ENCODE measurements around the gene SPOP.

SPOP gene

DNA sequence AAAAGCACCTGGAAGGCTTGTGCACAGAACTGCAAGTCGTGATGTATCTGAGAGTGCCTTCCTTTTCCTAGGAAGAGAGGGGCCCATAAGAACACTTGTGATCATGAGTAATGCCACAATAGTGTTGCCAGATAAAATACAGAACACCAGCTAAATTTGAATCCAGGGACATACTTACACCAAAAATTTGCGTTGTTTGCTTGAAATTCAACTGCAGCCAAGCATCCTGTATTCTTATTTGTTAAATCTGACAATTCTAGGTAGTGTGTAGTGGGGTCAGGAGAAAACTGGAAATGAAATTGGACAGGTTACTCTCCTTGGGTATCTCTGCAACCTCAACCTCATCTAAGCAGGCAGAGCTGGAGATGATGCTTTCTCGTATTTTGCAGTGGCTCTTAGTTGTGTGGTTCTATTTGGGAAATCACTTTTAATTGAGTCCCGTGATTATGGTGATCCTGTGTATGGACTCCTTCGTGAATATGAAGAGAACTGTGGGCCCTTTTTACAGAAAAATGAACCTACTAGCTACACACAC is 17.9 kb upstream of the SPOP start:
- no peak overlapping the region for H3K4me3 ChIP-seq (ENCODE audit: low read depth, low read length)
- TF ChIP-seq, protein P1, sequence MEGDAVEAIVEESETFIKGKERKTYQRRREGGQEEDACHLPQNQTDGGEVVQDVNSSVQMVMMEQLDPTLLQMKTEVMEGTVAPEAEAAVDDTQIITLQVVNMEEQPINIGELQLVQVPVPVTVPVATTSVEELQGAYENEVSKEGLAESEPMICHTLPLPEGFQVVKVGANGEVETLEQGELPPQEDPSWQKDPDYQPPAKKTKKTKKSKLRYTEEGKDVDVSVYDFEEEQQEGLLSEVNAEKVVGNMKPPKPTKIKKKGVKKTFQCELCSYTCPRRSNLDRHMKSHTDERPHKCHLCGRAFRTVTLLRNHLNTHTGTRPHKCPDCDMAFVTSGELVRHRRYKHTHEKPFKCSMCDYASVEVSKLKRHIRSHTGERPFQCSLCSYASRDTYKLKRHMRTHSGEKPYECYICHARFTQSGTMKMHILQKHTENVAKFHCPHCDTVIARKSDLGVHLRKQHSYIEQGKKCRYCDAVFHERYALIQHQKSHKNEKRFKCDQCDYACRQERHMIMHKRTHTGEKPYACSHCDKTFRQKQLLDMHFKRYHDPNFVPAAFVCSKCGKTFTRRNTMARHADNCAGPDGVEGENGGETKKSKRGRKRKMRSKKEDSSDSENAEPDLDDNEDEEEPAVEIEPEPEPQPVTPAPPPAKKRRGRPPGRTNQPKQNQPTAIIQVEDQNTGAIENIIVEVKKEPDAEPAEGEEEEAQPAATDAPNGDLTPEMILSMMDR (IDR thresholded peaks at IDR 0.05; ENCODE audit: borderline replicate concordance, insufficient read depth, low read depth, low read length), result no peak

DNA sequence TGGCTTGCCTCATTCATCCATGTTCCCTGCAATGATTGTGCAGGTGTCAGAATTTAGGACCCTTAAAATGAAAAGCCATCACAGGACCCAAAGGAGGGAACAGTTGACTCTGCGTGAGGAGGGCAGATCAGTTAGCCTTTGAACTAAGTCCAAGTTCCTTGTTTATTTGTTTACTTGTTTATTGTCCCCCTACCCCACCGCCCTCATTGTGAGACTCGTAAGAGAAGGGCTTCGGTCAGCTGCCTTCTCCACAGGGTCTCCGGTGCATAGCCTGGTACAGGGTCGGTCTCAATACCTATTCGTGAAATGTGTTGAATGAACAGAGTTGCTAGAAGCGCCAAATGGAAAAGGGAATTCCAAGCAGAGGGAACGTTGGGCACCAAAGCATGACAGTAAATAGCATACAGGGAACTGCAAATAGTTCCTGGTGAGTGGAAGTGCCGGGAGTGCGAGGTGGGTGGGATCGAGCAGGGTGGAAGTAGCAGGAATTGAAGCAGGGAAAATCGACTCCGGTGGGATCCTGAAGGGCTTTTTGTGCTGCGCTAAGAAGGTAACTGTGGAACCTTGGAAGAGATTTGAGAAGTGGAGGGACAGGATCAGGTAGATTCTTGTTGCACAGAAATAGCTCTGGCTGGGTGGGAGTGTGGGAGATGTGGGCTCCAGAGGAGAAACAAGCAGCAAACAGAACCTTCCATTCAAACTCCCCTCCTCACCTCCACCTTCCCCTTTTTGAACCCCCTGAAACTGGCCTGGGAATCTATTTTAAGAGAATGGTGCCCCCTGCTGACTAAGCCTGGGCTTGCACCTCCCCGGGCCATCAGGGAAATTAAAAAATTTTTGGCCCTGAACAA is 17.2 kb upstream of the SPOP start:
- no peak overlapping the region for H3K4me3 ChIP-seq (ENCODE audit: low read depth, low read length)
- TF ChIP-seq, protein P1 (IDR thresholded peaks at IDR 0.05; ENCODE audit: borderline replicate concordance, insufficient read depth, low read depth, low read length), result peak; percentile 72

DNA sequence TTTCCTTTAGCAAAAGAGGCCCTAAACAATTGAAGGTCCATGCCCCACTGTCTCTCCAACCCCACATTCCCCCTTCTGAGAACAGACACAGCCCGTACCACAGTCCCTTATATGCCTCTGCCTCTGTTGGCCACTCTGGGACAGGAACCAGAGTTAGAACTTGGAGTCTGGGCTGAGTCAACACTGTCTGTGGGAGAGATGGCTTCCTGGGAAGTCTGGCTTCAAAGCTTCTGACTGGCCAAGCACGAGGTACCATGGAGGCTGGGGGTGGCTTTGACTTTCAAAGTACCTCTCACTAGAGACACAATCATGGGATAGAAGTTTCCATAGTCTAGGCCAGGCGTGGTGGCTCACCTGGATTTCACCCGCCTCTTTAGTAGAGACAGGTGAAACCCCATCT is 14.9 kb upstream of the SPOP start:
- no peak overlapping the region for H3K4me3 ChIP-seq (ENCODE audit: low read depth, low read length)
- TF ChIP-seq, protein P1 (IDR thresholded peaks at IDR 0.05; ENCODE audit: borderline replicate concordance, insufficient read depth, low read depth, low read length), result no peak

DNA sequence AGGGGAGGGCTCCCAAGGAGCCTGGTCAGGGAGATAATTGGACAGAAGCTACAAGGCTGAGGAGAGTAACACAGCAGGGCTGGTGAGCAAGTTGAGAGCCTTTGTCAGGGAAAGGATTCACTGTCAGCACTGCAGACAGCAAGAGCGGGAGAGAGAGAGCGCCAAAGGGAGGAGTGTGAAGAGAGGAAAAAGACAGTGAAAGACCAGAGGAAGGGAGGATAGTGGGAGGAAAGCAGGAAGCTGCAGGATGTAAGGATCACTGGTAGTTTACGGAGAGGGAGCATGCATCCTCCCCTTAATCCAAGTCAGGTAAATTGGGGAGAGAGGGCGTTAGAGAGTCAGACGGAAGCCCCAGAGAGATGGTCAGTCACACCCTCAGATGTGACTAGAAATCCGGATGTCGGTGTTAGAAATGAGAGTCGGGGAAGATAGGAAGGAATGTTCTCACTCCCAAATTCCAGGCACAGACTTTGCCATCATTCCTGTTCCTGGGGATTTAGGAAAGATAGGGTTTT is 13.8 kb upstream of the SPOP start:
- TF ChIP-seq, protein P1 (IDR thresholded peaks at IDR 0.05; ENCODE audit: borderline replicate concordance, insufficient read depth, low read depth, low read length), result no peak
- no peak overlapping the region for H3K4me3 ChIP-seq (ENCODE audit: low read depth, low read length)

DNA sequence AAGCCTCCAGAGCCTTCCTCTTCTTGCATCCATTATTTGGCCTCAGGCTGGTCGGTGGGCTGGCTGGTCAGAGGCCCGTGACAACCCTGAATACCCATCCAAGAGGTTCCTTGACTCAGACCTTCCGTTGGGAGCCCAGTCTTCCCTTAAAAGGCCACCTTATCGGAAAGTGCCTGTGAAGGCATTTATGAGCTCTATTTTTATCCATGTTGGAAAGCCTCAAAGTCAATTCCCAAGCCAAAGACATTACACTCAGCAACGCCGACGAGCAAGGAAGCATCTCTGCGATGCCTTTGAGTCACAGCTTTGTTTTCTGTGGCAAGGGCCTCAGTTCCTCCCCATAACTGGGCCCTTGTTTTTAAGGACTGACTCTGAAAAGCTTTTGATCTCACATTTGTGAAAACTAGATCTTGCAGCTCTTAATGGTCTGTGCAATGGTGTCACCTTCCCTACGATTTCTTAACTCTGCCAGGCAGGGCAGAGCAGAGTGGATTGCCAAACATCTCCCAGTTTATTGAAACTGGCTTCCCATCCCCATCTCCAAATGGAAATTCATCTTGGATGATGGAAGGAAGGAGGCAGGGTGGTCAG is 13.3 kb upstream of the SPOP start:
- H3K4me3 ChIP-seq (ENCODE audit: low read depth, low read length), result no peak overlapping the region
- TF ChIP-seq, protein P1 (IDR thresholded peaks at IDR 0.05; ENCODE audit: borderline replicate concordance, insufficient read depth, low read depth, low read length), result no peak

DNA sequence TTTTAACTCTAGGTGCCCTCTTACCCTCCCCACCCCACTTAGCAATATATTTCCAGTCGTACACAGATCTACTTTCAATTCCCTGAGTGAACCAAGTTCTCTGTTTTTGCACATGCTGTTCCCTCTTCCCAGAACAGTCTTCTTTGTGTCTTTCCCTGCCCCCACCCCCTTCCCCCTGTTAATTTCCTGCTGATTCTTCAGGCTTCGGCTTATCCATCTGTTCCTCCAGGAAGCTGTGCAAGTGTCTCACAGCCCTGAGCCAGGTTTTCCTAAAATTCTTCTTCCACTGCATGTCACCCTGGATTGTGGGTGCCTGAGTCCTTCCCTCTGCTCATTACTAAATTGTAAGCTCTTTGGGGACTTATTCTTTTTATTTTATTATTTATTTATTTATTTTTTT is 12.4 kb upstream of the SPOP start:
- TF ChIP-seq, protein P1 (IDR thresholded peaks at IDR 0.05; ENCODE audit: borderline replicate concordance, insufficient read depth, low read depth, low read length), result no peak
- H3K4me3 ChIP-seq (ENCODE audit: low read depth, low read length), result no peak overlapping the region

Data from GM12875 (cell line).